NCI-H526 treated with DMSO at 0.1 percent for 48 hours (cell line): ENCODE measurements around the gene NYAP2.

Experiments used
- DNase-seq: peaks from one replicate; lab custom pipeline; 2025; lab: John Stamatoyannopoulos, UW

NYAP2 gene

GRCh38 chr2:225558399-225559071 is 159.0 kb downstream of the NYAP2 start:
- no peak for DNase-seq

GRCh38 chr2:225559072-225559415 is 159.5 kb downstream of the NYAP2 start:
- no peak for DNase-seq

- no peak for DNase-seq
Observed at GRCh38 chr2:225566798-225567197, 167.3 kb downstream of the NYAP2 start.

GRCh38 chr2:225569995-225570394 is 170.5 kb downstream of the NYAP2 start:
- no peak for DNase-seq

- no peak for DNase-seq
Observed at GRCh38 chr2:225573603-225574002, 174.1 kb downstream of the NYAP2 start.

GRCh38 chr2:225574582-225575138 is 175.2 kb downstream of the NYAP2 start:
- no peak for DNase-seq

GRCh38 chr2:225581135-225581534 is 181.6 kb downstream of the NYAP2 start:
- DNase-seq, result no peak

GRCh38 chr2:225581906-225582305 is 182.4 kb downstream of the NYAP2 start:
- no peak for DNase-seq

GRCh38 chr2:225582355-225583116 is 183.0 kb downstream of the NYAP2 start:
- no peak for DNase-seq

GRCh38 chr2:225584796-225585195 is 185.3 kb downstream of the NYAP2 start:
- no peak for DNase-seq

- no peak for DNase-seq
Observed at GRCh38 chr2:225590932-225591331, 191.4 kb downstream of the NYAP2 start.

- DNase-seq, result no peak
Observed at GRCh38 chr2:225597911-225598310, 198.4 kb downstream of the NYAP2 start.

GRCh38 chr2:225598426-225598825 is 198.9 kb downstream of the NYAP2 start:
- DNase-seq, result no peak

GRCh38 chr2:225598897-225599296 is 199.4 kb downstream of the NYAP2 start:
- DNase-seq, result no peak

- no peak for DNase-seq
Observed at GRCh38 chr2:225599856-225600255, 200.3 kb downstream of the NYAP2 start.

GRCh38 chr2:225600444-225600843 is 200.9 kb downstream of the NYAP2 start:
- no peak for DNase-seq

GRCh38 chr2:225600865-225601264 is 201.4 kb downstream of the NYAP2 start:
- no peak for DNase-seq

- DNase-seq, result no peak
Observed at GRCh38 chr2:225602205-225602604, 202.7 kb downstream of the NYAP2 start.

GRCh38 chr2:225608136-225608535 is 208.6 kb downstream of the NYAP2 start:
- no peak for DNase-seq

GRCh38 chr2:225612636-225613035 is 213.1 kb downstream of the NYAP2 start:
- DNase-seq, result no peak

GRCh38 chr2:225614915-225615314 is 215.4 kb downstream of the NYAP2 start:
- DNase-seq, result no peak

GRCh38 chr2:225615514-225615913 is 216.0 kb downstream of the NYAP2 start:
- no peak for DNase-seq

GRCh38 chr2:225616372-225616771 is 216.9 kb downstream of the NYAP2 start:
- DNase-seq, result no peak
